GM18909 (cell line): ENCODE results near the gene RXRG.
A peak's percentile ranks its signal among the peaks of the same experiment; 100 is the strongest.

ENCODE experiments used
- ATAC-seq: cut with Tn5 transposase; IDR thresholded peaks from one replicate; pipeline ENCODE4 v1.9.1; 2021; ENCODE audit warnings: mild to moderate bottlenecking; ENCODE audit not compliant: unreplicated experiment, poor library complexity

Gene RXRG

GRCh38 chr1:165376811-165377311, 68.1 kb downstream of the RXRG start:
- ATAC-seq, result peak; percentile 27

- peak; percentile 56 for ATAC-seq
These were observed 68.7 kb downstream of the RXRG start for GRCh38 chr1:165376041-165376810.

GRCh38 chr1:165375623-165376022, 69.3 kb downstream of the RXRG start:
- ATAC-seq, result no peak

- ATAC-seq, result no peak
These were observed 73.2 kb downstream of the RXRG start for GRCh38 chr1:165371588-165372225.

- ATAC-seq, result peak; percentile 68
These were observed 75.6 kb downstream of the RXRG start for GRCh38 chr1:165369255-165369848.

GRCh38 chr1:165367375-165367993, 77.4 kb downstream of the RXRG start:
- ATAC-seq, result peak; percentile 75

- no peak for ATAC-seq
These were observed 79.6 kb downstream of the RXRG start for GRCh38 chr1:165365341-165365740.

- ATAC-seq, result no peak
These were observed 80.3 kb downstream of the RXRG start for GRCh38 chr1:165364568-165365133.

- no peak for ATAC-seq
These were observed 88.0 kb downstream of the RXRG start for GRCh38 chr1:165356876-165357275.

GRCh38 chr1:165355977-165356811, 88.7 kb downstream of the RXRG start, which contains the start of gene LMX1A:
Gene LMX1A, minus strand, starts transcription at chr1:165356715. Its CDS starts 1,156 bp downstream, at chr1:165355559.
- no peak for ATAC-seq

GRCh38 chr1:165355139-165355976, 89.6 kb downstream of the RXRG start:
- no peak for ATAC-seq

GRCh38 chr1:165354739-165355138, 90.2 kb downstream of the RXRG start:
- no peak for ATAC-seq

GRCh38 chr1:165353731-165354671, 90.9 kb downstream of the RXRG start:
- ATAC-seq, result no peak

- ATAC-seq, result no peak
These were observed 92.3 kb downstream of the RXRG start for GRCh38 chr1:165352442-165353293.

GRCh38 chr1:165351863-165352441, 93.0 kb downstream of the RXRG start:
- no peak for ATAC-seq
